ENCODE results near the gene CD5L. TPM values are rescaled to one million over a fixed set of nuclear protein-coding genes. Genes with fewer than 3 reads are reported as not detected.

Gene CD5L
- total and polyA plus RNA-seq, 4 donors = 7.9 to 124 (median 35.4) TPM

GRCh38 chr1:157862114-157863070 is 20.8 kb upstream of the CD5L start:
- no peak for TF ChIP-seq REST (IDR thresholded peaks at IDR 0.05)
- TF ChIP-seq SP1 (IDR thresholded peaks at IDR 0.05) = no peak
- TF ChIP-seq HNF4A (conservative IDR thresholded peaks at IDR 0.05) = no peak
- no peak for TF ChIP-seq FOXA2 (IDR thresholded peaks at IDR 0.05)
- TF ChIP-seq GABPA (IDR thresholded peaks at IDR 0.05 in 1 of 2, conservative IDR thresholded peaks at IDR 0.05 in 1 of 2) = no peak
- Histone ChIP-seq H3K4me3 (ENCODE audit: low read depth in 1 of 3, low read length in 3 of 3) (no peak overlapping the region), H3K9ac (ENCODE audit: low read depth in 1 of 2, low read length in 2 of 2) (no peak overlapping the region), H3K9me3 (ENCODE audit: control insufficient read depth in 4 of 4, low read length in 3 of 4) (no peaks in the 10 kb centered on the region), H3K36me3 (ENCODE audit: control insufficient read depth in 4 of 4, insufficient read depth in 3 of 4, low read depth in 1 of 4, low read length in 3 of 4) (no peaks in the 10 kb centered on the region), H3K27ac (ENCODE audit: low read depth in 1 of 2, low read length in 2 of 2) (no peak overlapping the region), H3K27me3 (ENCODE audit: control insufficient read depth in 4 of 4, insufficient read depth in 4 of 4, low read length in 3 of 4) (peaks cover 0 to 6% (median 0%) of the 10 kb centered on the region in 4 donors), H3K4me1 (ENCODE audit: control insufficient read depth in 4 of 4, insufficient read depth in 4 of 4, low read length in 3 of 4) (no peaks in the 10 kb centered on the region)
- 68% methylated on average over 6 of the region's 6 CpGs for WGBS
- DNase-seq (ENCODE audit: low spot score) = no peak

- Histone ChIP-seq H3K36me3 (ENCODE audit: control insufficient read depth in 4 of 4, insufficient read depth in 3 of 4, low read depth in 1 of 4, low read length in 3 of 4) (no peaks in the 10 kb centered on the region), H3K4me3 (ENCODE audit: low read depth in 1 of 3, low read length in 3 of 3) (no peak overlapping the region), H3K9ac (ENCODE audit: low read depth in 1 of 2, low read length in 2 of 2) (no peak overlapping the region), H3K4me1 (ENCODE audit: control insufficient read depth in 4 of 4, insufficient read depth in 4 of 4, low read length in 3 of 4) (no peaks in the 10 kb centered on the region), H3K27ac (ENCODE audit: low read depth in 1 of 2, low read length in 2 of 2) (no peak overlapping the region), H3K9me3 (ENCODE audit: control insufficient read depth in 4 of 4, low read length in 3 of 4) (no peaks in the 10 kb centered on the region), H3K27me3 (ENCODE audit: control insufficient read depth in 4 of 4, insufficient read depth in 4 of 4, low read length in 3 of 4) (peaks cover 0 to 3% (median 0%) of the 10 kb centered on the region in 4 donors)
- DNase-seq (ENCODE audit: low spot score) = no peak
- TF ChIP-seq HNF4A (conservative IDR thresholded peaks at IDR 0.05) = no peak
- TF ChIP-seq FOXA1 (IDR thresholded peaks at IDR 0.05) = no peak
- no peak for TF ChIP-seq EGR1 (IDR thresholded peaks at IDR 0.05; ENCODE audit: low read depth in 2 of 2)
- TF ChIP-seq REST (IDR thresholded peaks at IDR 0.05) = no peak
- TF ChIP-seq NR2F2 (IDR thresholded peaks at IDR 0.05) = no peak
- no peak for TF ChIP-seq ATF3 (IDR thresholded peaks at IDR 0.05)
- no peak for TF ChIP-seq YY1 (IDR thresholded peaks at IDR 0.05)
- no peak for TF ChIP-seq SP1 (IDR thresholded peaks at IDR 0.05)
- TF ChIP-seq ZBTB33 (IDR thresholded peaks at IDR 0.05) = no peak
- TF ChIP-seq RAD21 (IDR thresholded peaks at IDR 0.05) = no peak
- no peak for TF ChIP-seq GABPA (IDR thresholded peaks at IDR 0.05 in 1 of 2, conservative IDR thresholded peaks at IDR 0.05 in 1 of 2)
- no peak for TF ChIP-seq MAX (IDR thresholded peaks at IDR 0.05)
- no peak for TF ChIP-seq JUND (IDR thresholded peaks at IDR 0.05)
- no peak for TF ChIP-seq HNF4G (IDR thresholded peaks at IDR 0.05)
- no peak for TF ChIP-seq CTCF (IDR thresholded peaks at IDR 0.05; ENCODE audit: low read depth, low read length, missing input control)
- no peak for TF ChIP-seq FOXA2 (IDR thresholded peaks at IDR 0.05)
- no peak for TF ChIP-seq TAF1 (conservative IDR thresholded peaks at IDR 0.05)
- TF ChIP-seq RXRA (IDR thresholded peaks at IDR 0.05) = no peak
- 82% methylated on average over 2 of the region's 2 CpGs for WGBS
Observed at GRCh38 chr1:157856538-157856937, 14.9 kb upstream of the CD5L start.
